Thoracic aorta (tissue), 2 donors: ENCODE data around the gene LETM1. TPM values are rescaled to one million over a fixed set of nuclear protein-coding genes. Genes with fewer than 3 reads are reported as not detected.

Experiments used
- ATAC-seq: fragments of 150-250 bp; one replicate; pipeline ENCODE4 v1.8.0; 2017; ENCODE audit warnings: low read depth; ENCODE audit not compliant: insufficient number of reproducible peaks, low FRiP score
- DNase-seq: peaks from one replicate; pipeline ENCODE4 v3.0.0-alpha.2; 2020; ENCODE audit warnings: low spot score
- H3K27ac ChIP-seq, 2 donors: fragments of 200-600 bp; sonication (generic); 1 replicate in 1 of 2; 2 replicates in 1 of 2; pipeline ENCODE4 v1.5.1; 2016; ENCODE audit warnings: mild to moderate bottlenecking in 2 of 2, moderate library complexity in 2 of 2
- H3K27me3 ChIP-seq: fragments of 200-600 bp; sonication (generic); replicated peaks from 2 replicates; pipeline ENCODE4 v1.6.0; 2016; ENCODE audit warnings: mild to moderate bottlenecking; ENCODE audit not compliant: insufficient read depth
- H3K36me3 ChIP-seq: fragments of 200-600 bp; sonication (generic); one replicate; pipeline ENCODE4 v1.5.1; 2016
- H3K4me1 ChIP-seq, 2 donors: fragments of 200-600 bp; sonication (generic); 1 replicate in 1 of 2; 2 replicates in 1 of 2; pipeline versions ENCODE4 v1.5.1 to v1.6.0; 2016; ENCODE audit warnings: low read depth in 2 of 2, mild to moderate bottlenecking in 1 of 2; ENCODE audit not compliant: control insufficient read depth in 1 of 2
- H3K4me3 ChIP-seq: fragments of 200-600 bp; sonication (generic); 2 replicates; pipeline ENCODE4 v1.5.1; 2016; ENCODE audit warnings: mild to moderate bottlenecking
- H3K9me3 ChIP-seq: fragments of 200-600 bp; sonication (generic); 2 replicates; pipeline ENCODE4 v1.5.1; 2016
- CTCF ChIP-seq: fragments of 200-600 bp; sonication (generic); IDR thresholded peaks from one replicate; pipeline ENCODE4 v1.5.1; 2019; ENCODE audit warnings: antibody characterized with exemption
- total RNA-seq, 2 donors: library from RNA; depleted of rRNA; stranded (reverse); fragments of >200 nt; gene quantifications; one replicate each; pipeline versions ENCODE4 v1.1.0 to v1.2.3, GENCODE V29; 2016

The LETM1 gene
- total RNA-seq, 2 donors from 2014 or later = 30.5 to 68.9 TPM

GRCh38 chr4:1783970-1784369 lies 72.0 kb downstream of the LETM1 start:
- Histone ChIP-seq H3K27ac (no peak overlapping the region), H3K4me3 (no peak overlapping the region), H3K27me3 (no peaks in the 10 kb centered on the region), H3K9me3 (no peaks in the 10 kb centered on the region), H3K4me1 (no peaks in the 10 kb centered on the region), H3K36me3 (no peaks in the 10 kb centered on the region)
- ATAC-seq = no peak
- no peak for DNase-seq
- no peak for TF ChIP-seq CTCF

DNA sequence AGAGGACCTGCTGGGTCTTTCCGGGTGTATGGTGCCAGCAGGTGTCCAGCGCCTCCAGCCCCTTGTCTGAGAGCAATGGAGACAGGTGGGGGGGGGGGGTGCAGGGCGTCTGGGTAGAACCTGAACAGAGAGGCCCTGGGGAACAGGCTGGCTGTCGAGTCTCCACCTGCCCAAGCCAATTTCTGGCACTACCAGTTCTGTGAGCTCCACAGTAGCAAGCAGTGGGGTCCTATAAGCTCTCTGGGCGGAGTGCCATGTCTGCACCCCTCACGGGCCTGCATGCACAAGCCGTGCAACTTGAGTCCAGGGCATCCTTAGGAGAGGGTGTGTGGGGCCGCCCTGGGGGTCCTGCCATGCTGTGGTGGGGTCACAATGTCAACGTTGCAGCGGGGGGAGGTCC lies 72.9 kb downstream of the LETM1 start:
- no peaks in the 10 kb centered on the region for H3K4me1 ChIP-seq
- H3K9me3 ChIP-seq = no peaks in the 10 kb centered on the region
- H3K4me3 ChIP-seq = no peak overlapping the region
- DNase-seq = no peak
- H3K27ac ChIP-seq = no peak overlapping the region
- no peaks in the 10 kb centered on the region for H3K27me3 ChIP-seq
- no peaks in the 10 kb centered on the region for H3K36me3 ChIP-seq
- no peak for TF ChIP-seq CTCF
- no peak for ATAC-seq

DNA sequence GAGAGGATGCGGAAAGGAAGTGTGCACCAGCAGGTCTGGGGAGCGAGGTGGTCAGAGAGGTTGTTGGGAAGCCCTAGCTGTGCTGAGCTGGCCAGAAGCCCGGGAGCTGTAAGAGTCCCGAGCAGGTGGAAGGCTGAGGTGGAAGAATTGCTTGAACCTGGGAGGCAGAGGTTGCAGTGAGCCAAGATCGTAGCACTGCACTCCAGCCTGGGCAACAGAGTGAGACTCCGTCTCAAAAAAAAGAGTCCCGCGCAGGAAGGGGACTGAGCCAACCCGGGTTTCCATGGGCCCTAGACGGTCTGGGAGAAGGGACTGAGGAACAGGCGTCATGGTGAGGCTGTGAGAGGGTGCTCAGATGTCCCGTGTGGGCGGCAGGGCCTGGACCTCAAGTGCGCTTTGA lies 75.5 kb downstream of the LETM1 start:
- Histone ChIP-seq H3K36me3 (no peaks in the 10 kb centered on the region), H3K27ac (no peak overlapping the region), H3K27me3 (no peaks in the 10 kb centered on the region), H3K4me3 (no peak overlapping the region), H3K9me3 (no peaks in the 10 kb centered on the region), H3K4me1 (no peaks in the 10 kb centered on the region)
- no peak for DNase-seq
- no peak for ATAC-seq
- TF ChIP-seq CTCF = no peak

DNA sequence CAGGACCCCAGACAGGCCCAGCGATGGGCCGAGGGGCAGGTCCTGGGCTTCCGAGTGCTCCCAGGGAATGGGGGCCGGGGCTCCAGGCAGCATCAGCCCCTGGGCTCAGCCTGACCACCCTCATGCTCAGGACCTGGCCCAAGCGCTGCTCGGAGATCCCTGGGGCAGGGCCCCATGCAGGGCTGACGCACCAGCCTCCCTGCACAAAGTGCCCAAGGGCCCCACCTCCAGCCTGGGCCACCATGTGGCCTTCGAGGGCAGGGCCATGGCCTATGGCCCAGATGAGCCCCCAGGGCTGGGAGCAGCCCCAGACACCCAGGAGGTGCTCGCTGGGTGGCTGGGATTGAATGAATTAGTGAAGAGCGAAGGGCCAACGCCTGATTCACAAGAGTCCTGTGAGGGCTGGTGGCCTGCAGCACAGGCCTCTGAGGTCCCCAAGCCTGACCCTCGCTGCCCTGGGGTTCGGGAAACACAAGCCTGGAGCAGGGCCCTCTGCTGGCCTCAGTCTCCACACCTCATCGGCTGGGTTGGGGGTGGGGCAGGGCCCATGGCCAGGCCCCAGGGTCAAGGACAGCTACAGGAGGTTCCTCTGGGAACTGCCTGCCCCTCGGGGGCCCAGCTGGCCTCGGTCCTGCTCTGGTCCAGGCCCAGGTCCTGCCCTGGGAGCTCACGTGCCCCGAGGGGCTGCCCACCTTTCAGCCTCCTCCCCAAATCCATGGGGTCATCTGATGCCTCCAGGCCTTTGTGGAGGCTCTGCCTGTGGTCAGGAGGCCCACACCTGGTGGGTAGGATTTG lies 76.2 kb downstream of the LETM1 start:
- no peaks in the 10 kb centered on the region for H3K36me3 ChIP-seq
- H3K27me3 ChIP-seq = no peaks in the 10 kb centered on the region
- no peaks in the 10 kb centered on the region for H3K4me1 ChIP-seq
- H3K4me3 ChIP-seq = no peak overlapping the region
- H3K27ac ChIP-seq = no peak overlapping the region
- no peaks in the 10 kb centered on the region for H3K9me3 ChIP-seq
- TF ChIP-seq CTCF = no peak
- no peak for ATAC-seq
- DNase-seq = no peak

DNA sequence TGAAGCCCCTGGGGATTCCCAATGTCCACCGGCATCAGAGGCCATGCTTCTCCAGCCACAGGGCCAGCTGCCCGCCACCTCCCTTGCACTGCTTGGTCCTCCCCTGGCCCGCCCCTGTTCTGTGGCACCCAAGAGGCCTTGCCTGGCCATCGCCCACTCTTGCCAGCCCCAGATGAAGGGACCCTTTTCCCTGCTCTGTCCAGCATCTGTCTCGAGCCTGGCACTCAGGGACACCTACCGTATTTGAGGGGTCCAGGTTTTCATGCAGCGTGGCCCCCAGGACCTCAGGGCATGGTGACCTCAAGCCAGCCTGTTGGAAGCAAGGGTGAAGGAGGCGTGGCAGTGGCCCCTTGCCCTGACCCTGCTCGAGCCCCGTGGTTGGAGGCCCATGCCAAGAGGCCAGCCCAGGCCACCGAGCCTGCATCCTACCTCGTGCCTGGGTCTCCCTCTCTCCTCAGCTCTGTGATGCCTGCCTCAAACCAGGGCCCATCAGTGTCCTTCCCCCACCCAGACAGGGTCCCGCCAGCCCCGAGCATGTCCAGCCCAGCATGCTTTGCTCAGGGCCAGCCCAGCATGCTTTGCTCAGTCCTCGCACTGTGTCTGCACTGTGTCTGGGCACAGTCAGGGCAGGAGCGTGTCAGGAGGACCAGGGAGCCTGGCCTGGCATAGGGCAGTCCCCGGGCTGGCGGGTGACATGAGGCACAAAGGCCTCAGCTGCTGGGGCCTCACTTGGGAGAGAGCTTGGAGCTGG lies 77.1 kb downstream of the LETM1 start:
- TF ChIP-seq CTCF = no peak
- H3K36me3 ChIP-seq = no peaks in the 10 kb centered on the region
- no peaks in the 10 kb centered on the region for H3K4me1 ChIP-seq
- DNase-seq = no peak
- H3K27me3 ChIP-seq = no peaks in the 10 kb centered on the region
- no peak for ATAC-seq
- no peak overlapping the region for H3K4me3 ChIP-seq
- H3K27ac ChIP-seq = no peak overlapping the region
- no peaks in the 10 kb centered on the region for H3K9me3 ChIP-seq
